CD4-positive, CD25-positive, alpha-beta regulatory T cell (primary cell): ENCODE results near the gene CACNB4. TPM values are rescaled to one million over a fixed set of nuclear protein-coding genes. Genes with fewer than 3 reads are reported as not detected.
A peak's percentile ranks its signal among the peaks of the same experiment; 100 is the strongest.
"Not testable (repeated sequence)": the region's sequence is repeated elsewhere in the genome, so short reads cannot be mapped to it uniquely, and the experiment has no call there.

Experiments
- ATAC-seq, 2 donors: fragments of 150-1000 bp; cut with Tn5 transposase; one replicate each; pipeline ENCODE4 v1.10.0; 2021; ENCODE audit warnings: low read depth in 2 of 2, moderate number of reproducible peaks in 2 of 2, moderate library complexity in 1 of 2
- DNase-seq, 3 donors: peaks; one replicate each; pipeline versions ENCODE4 v3.0.0 to v3.0.0-alpha.2; 2012 to 2022; ENCODE audit warnings: mixed read lengths in 1 of 3
- H3K27ac ChIP-seq: one replicate; pipeline ENCODE4 v1.7.0; 2013; ENCODE audit warnings: mild to moderate bottlenecking, low read length; ENCODE audit not compliant: insufficient read depth, poor library complexity, severe bottlenecking
- H3K27me3 ChIP-seq: one replicate; pipeline ENCODE4 v1.7.0; 2013; ENCODE audit warnings: low read length; ENCODE audit not compliant: control insufficient read depth, insufficient read depth
- H3K36me3 ChIP-seq: one replicate; pipeline ENCODE4 v1.7.0; 2013; ENCODE audit warnings: mild to moderate bottlenecking, low read length, moderate library complexity; ENCODE audit not compliant: control insufficient read depth, insufficient read depth
- H3K4me1 ChIP-seq: 2 replicates; pipeline ENCODE4 v1.7.0; 2013; ENCODE audit warnings: mild to moderate bottlenecking, low read length; ENCODE audit not compliant: insufficient read depth, control insufficient read depth, poor library complexity, severe bottlenecking
- H3K4me3 ChIP-seq: one replicate; pipeline ENCODE4 v1.7.0; 2013; ENCODE audit warnings: low read depth, mild to moderate bottlenecking, low read length, moderate library complexity
- H3K9me3 ChIP-seq, 2 experiments: 1 replicate in 1 of 2; 2 replicates in 1 of 2; pipeline ENCODE4 v1.7.0; 2013; ENCODE audit warnings: low read length in 2 of 2, mild to moderate bottlenecking in 1 of 2, moderate library complexity in 1 of 2; ENCODE audit not compliant: control insufficient read depth in 2 of 2
- H3K27ac Mint-ChIP-seq, 3 donors: one replicate each; pipeline ENCODE4 v1.8.0; 2020 to 2022; ENCODE audit warnings: mild to moderate bottlenecking in 3 of 3, mixed read lengths in 3 of 3, moderate library complexity in 2 of 3
- H3K27me3 Mint-ChIP-seq: one replicate; pipeline ENCODE4 v1.8.0; 2022; ENCODE audit warnings: mild to moderate bottlenecking, mixed read lengths
- H3K36me3 Mint-ChIP-seq: one replicate; pipeline ENCODE4 v1.8.0; 2020; ENCODE audit warnings: mixed read lengths
- H3K4me1 Mint-ChIP-seq, 4 donors: one replicate each; pipeline ENCODE4 v1.8.0; 2020 to 2022; ENCODE audit warnings: mixed read lengths in 4 of 4, mild to moderate bottlenecking in 1 of 4
- H3K4me3 Mint-ChIP-seq, 4 donors: one replicate each; pipeline ENCODE4 v1.8.0; 2020 to 2022; ENCODE audit warnings: mild to moderate bottlenecking in 4 of 4, mixed read lengths in 4 of 4, moderate library complexity in 3 of 4
- H3K9me3 Mint-ChIP-seq, 7 donors: one replicate each; pipeline ENCODE4 v1.8.0; 2020 to 2022; ENCODE audit warnings: mixed read lengths in 7 of 7, mild to moderate bottlenecking in 3 of 7, moderate library complexity in 2 of 7
- polyA plus RNA-seq, 4 donors: library from polyadenylated mRNA; unstranded; fragments of 300-500 nt; fragmentation: Illumina TruSeq; gene quantifications; one replicate each; pipeline ENCODE4 v1.2.3, GENCODE V29; 2021
- total RNA-seq: library from RNA; stranded (reverse); gene quantifications from one replicate; pipeline ENCODE4 v1.2.3, GENCODE V29; 2022

Gene CACNB4
- total and polyA plus RNA-seq, 5 donors from 2014 or later: 0.30 TPM; not detected in 4

- Mint-ChIP-seq H3K4me1 (no peaks in the 10 kb centered on the region), H3K4me3 (no peak overlapping the region), H3K27me3 (peaks cover 7% of the 10 kb centered on the region), H3K36me3 (no peaks in the 10 kb centered on the region), H3K27ac (no peak overlapping the region), H3K9me3 (no peaks in the 10 kb centered on the region)
- Histone ChIP-seq H3K27ac (no peak overlapping the region), H3K4me1 (no peaks in the 10 kb centered on the region), H3K27me3 (no peaks in the 10 kb centered on the region), H3K9me3 (no peaks in the 10 kb centered on the region), H3K4me3 (no peak overlapping the region), H3K36me3 (no peaks in the 10 kb centered on the region)
- DNase-seq (no peak), ATAC-seq (no peak)
Observed at GRCh38 chr2:152034257-152034801, 64.5 kb downstream of the CACNB4 start.

DNA sequence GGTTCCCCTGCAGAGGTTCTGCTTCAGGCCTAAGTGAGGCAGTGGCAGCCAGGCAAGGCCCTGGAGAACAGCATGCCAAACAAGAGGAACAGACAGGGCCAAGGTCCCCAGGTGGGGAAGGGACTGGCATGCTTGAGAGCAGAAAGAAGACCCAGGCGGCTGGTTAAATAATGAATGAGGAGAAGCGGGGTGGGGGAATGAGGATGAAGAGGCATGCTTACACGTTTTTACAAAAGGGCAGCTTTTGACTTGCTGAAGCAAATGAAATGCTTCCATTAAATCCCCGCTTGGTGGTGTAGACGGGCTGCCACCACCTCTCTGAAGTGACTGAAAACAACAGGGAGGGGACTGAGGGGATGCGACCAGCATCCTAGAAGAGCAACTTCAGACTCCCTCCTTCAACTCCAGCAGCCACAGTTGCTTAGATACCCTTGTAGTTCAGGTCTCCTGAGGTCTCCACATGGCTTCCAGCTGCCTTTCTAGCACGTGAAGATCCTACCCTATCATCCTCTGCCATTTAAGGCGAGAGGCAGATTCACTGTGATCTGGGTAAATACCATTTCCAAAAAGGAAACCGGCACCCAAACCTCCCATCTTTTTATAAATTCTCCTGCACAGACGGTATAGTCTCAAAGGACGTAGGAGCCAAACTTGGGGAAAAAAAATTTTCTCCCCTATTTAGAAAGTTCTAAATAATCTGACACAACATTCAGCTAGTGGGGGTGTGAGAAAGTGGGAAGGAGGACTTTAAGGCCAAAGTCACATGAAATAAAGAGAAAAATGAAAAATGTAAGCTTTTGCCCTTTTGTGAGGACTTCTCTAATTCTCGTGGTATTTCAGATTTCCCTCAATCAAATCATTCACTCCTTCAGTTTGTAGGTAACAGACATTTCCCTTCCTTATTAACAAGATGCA is 65.6 kb downstream of the CACNB4 start:
- no peaks in the 10 kb centered on the region for H3K36me3 Mint-ChIP-seq
- ATAC-seq: no peak

GRCh38 chr2:152031747-152032306 is 67.0 kb downstream of the CACNB4 start:
- Mint-ChIP-seq H3K36me3 (no peaks in the 10 kb centered on the region), H3K27ac (no peak overlapping the region), H3K9me3 (no peaks in the 10 kb centered on the region), H3K4me1 (no peaks in the 10 kb centered on the region), H3K4me3 (no peak overlapping the region), H3K27me3 (peaks cover 20% of the 10 kb centered on the region)
- ATAC-seq (no peak), DNase-seq (no peak)
- Histone ChIP-seq H3K4me3 (no peak overlapping the region), H3K9me3 (no peaks in the 10 kb centered on the region), H3K36me3 (no peaks in the 10 kb centered on the region), H3K27me3 (peaks cover 2% of the 10 kb centered on the region), H3K4me1 (no peaks in the 10 kb centered on the region), H3K27ac (no peak overlapping the region)

More for the DNA sequence above, 65.6 kb downstream of the CACNB4 start:
- H3K27ac ChIP-seq: no peak overlapping the region
- DNase-seq: no peak
- no peaks in the 10 kb centered on the region for H3K4me1 ChIP-seq
- Mint-ChIP-seq H3K4me1 (no peaks in the 10 kb centered on the region), H3K27ac (no peak overlapping the region), H3K4me3 (no peak overlapping the region), H3K27me3 (peaks cover 12% of the 10 kb centered on the region), H3K9me3 (no peaks in the 10 kb centered on the region)
- H3K36me3 ChIP-seq: no peaks in the 10 kb centered on the region
- H3K4me3 ChIP-seq: no peak overlapping the region
- H3K9me3 ChIP-seq: no peaks in the 10 kb centered on the region
- no peaks in the 10 kb centered on the region for H3K27me3 ChIP-seq

DNA sequence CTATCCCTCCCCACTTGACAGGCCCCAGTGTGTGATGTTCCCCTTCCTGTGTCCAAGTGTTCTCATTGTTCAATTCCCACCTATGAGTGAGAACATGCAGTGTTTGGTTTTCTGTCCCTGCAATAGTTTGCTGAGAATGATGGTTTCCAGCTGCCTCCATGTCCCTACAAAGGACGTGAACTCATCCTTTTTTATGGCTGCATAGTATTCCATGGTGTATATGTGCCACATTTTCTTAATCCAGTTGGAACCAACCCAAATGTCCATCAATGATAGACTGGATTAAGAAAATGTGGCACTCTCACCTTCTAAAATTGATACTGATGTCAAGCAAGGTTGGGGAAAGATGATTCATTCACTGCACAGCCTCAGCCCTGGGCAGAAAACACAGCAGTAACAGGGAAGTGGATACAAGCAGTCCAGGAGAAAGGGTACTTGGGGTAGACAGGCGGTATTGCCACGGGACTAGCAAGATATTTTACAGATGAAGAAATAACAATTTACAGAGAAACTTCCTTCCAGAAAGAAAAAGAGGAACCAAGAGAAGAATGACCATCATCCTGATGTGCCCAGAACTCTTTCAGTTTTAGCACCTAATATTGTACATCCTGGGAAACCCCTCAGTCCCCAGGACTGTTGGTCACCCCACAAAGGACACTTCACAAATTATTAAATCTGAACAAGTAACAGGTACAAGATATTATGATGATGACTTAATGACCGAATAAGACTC is 68.1 kb downstream of the CACNB4 start:
- H3K27ac Mint-ChIP-seq, H3K9me3 Mint-ChIP-seq, H3K27ac ChIP-seq: not testable (repeated sequence)

DNA sequence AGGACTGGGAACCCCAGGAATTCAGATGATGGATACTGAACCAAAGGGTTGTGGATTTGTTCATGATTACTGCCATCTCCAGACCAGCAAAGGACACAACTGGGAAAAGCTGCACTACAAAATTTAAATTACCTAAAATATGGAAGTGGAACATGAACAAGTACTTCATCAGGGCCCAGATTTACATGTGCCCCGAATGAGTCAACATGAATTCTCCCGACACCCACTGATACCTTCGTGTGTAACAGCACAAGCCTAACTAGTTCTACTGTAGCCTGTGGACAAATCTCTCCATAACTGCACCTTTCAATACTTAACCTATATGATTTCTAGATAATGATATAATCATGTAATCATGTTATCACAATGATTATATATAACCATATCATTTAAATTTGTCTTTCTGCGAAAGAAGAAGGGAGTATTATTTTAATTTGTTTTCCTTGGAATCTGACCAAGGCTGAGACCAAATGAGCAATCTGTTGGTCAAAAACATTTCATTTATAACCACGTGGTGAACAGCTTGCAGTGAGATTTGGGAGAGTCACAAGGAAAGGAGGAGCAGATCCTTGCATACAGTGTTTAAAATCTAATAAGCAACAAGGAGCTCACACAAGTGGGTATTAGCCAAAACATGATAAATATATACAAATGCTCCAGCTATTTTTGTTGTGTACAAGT is 70.5 kb downstream of the CACNB4 start:
- DNase-seq (no peak), ATAC-seq (no peak)
- Histone ChIP-seq H3K27me3 (peaks cover 2% of the 10 kb centered on the region), H3K4me3 (no peak overlapping the region), H3K36me3 (no peaks in the 10 kb centered on the region), H3K27ac (no peak overlapping the region), H3K9me3 (no peaks in the 10 kb centered on the region), H3K4me1 (no peaks in the 10 kb centered on the region)
- Mint-ChIP-seq H3K27ac (peak overlapping the region in 1 of 3 donors; percentile 58), H3K4me3 (peak overlapping the region in 1 of 4 donors; percentile 43), H3K9me3 (peaks cover 0 to 3% (median 0%) of the 10 kb centered on the region in 7 donors), H3K27me3 (peaks cover 42% of the 10 kb centered on the region), H3K36me3 (no peaks in the 10 kb centered on the region), H3K4me1 (peaks cover 0 to 7% (median 4%) of the 10 kb centered on the region in 4 donors)

More for the DNA sequence above, 68.1 kb downstream of the CACNB4 start:
- peak overlapping the region in 1 of 4 donors; percentile 64 for H3K4me3 Mint-ChIP-seq
- not testable (repeated sequence) for H3K36me3 Mint-ChIP-seq, H3K4me1 Mint-ChIP-seq, ATAC-seq, H3K36me3 ChIP-seq, DNase-seq, H3K4me1 ChIP-seq, H3K27me3 ChIP-seq, H3K9me3 ChIP-seq, H3K4me3 ChIP-seq
- H3K27me3 Mint-ChIP-seq: peaks cover 29% of the 10 kb centered on the region

DNA sequence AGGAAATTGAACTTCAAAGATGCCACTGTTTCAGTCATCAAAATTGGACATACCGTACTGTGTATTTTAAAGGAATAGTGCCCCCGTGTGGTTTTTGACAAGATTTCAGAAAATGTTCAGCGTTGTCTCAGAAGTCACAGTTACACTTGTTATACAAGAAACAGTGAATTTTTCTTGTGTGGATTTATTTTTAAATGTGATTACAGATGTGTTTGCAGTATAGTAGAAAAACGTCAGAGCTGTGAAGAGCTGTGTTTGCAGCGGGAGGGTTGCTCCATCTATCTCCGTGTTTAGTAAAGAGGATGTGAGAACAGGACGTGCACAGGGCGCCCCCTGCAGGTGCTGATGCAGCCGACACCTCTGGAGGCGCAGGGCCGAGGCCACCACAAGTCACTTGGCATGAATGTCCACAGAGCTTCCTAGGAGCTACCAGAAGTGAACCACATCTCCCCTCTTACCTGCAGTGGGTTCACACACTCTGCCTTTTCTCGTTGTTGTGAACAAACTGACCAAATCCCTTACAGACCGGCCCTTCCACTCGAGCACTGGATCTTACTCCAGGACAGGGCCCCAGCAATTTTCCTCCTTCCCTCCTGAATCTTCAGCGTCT is 73.1 kb downstream of the CACNB4 start:
- H3K27me3 ChIP-seq: peaks cover 2% of the 10 kb centered on the region
- Mint-ChIP-seq H3K9me3 (peaks cover 0 to 3% (median 0%) of the 10 kb centered on the region in 7 donors), H3K4me1 (peaks cover 0 to 7% (median 4%) of the 10 kb centered on the region in 4 donors), H3K27me3 (peaks cover 39% of the 10 kb centered on the region), H3K4me3 (peak overlapping the region in 3 of 4 donors; percentile 61 to 85 (median 84)), H3K27ac (peak overlapping the region in 1 of 3 donors; percentile 64), H3K36me3 (no peaks in the 10 kb centered on the region)
- H3K27ac ChIP-seq: no peak overlapping the region
- H3K4me1 ChIP-seq: no peaks in the 10 kb centered on the region
- no peaks in the 10 kb centered on the region for H3K9me3 ChIP-seq
- ATAC-seq: peak; percentile 88 to 90
- no peaks in the 10 kb centered on the region for H3K36me3 ChIP-seq
- peak; percentile 47 to 84 (median 76) for DNase-seq
- H3K4me3 ChIP-seq: peak overlapping the region; percentile 76

GRCh38 chr2:152024477-152024876 is 74.4 kb downstream of the CACNB4 start:
- H3K4me1 ChIP-seq: no peaks in the 10 kb centered on the region
- no peak overlapping the region for H3K4me3 ChIP-seq
- no peak overlapping the region for H3K27ac Mint-ChIP-seq
- H3K36me3 Mint-ChIP-seq: no peaks in the 10 kb centered on the region
- ATAC-seq (no peak), DNase-seq (no peak)
- peaks cover 45% of the 10 kb centered on the region for H3K27me3 Mint-ChIP-seq
- no peak overlapping the region for H3K27ac ChIP-seq
- H3K27me3 ChIP-seq: peaks cover 5% of the 10 kb centered on the region
- H3K4me1 Mint-ChIP-seq: peaks cover 0 to 7% (median 4%) of the 10 kb centered on the region in 4 donors
- no peak overlapping the region for H3K4me3 Mint-ChIP-seq
- H3K9me3 ChIP-seq: no peaks in the 10 kb centered on the region
- H3K36me3 ChIP-seq: no peaks in the 10 kb centered on the region
- peaks cover 0 to 3% (median 0%) of the 10 kb centered on the region in 7 donors for H3K9me3 Mint-ChIP-seq
